GM12864 (cell line): ENCODE data around the gene DNAJC28.
"Not testable (repeated sequence)": the region's sequence is repeated elsewhere in the genome, so short reads cannot be mapped to it uniquely, and the experiment has no call there.

Experiments used
- DNase-seq: peaks from one replicate; pipeline ENCODE4 v3.0.0-alpha.2; 2011; ENCODE audit warnings: low read depth
- H3K4me3 ChIP-seq: 2 replicates; pipeline ENCODE4 v1.5.1; 2011; ENCODE audit warnings: mild to moderate bottlenecking, low read depth, low read length, control low read depth
- CTCF ChIP-seq: IDR thresholded peaks from 2 replicates; pipeline ENCODE4 v1.5.1; 2011; ENCODE audit warnings: low read depth, mild to moderate bottlenecking, moderate library complexity, low read length, control low read depth, inconsistent platforms; ENCODE audit errors: missing control alignments

Gene DNAJC28

DNA sequence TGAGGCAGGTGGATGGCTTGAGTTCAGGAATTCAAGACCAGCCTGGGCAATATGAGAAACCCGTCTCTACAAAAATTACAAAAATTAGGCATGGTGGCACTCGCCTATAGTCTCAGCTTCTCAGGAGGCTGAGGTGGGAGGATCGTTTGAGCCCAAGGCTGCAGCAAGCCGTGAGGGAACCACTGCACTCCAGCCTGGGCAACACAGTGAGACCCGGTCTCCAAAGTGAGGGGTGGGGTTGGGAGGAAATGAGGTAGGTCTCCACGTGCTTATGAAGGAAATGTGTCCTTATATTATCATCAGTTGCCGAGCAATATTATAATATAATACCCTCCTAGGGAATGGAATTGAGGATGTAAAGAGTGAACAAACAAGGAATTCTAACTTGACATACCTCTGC is 14.4 kb downstream of the DNAJC28 start:
- H3K4me3 ChIP-seq, result no peak overlapping the region
- TF ChIP-seq CTCF, result no peak

DNA sequence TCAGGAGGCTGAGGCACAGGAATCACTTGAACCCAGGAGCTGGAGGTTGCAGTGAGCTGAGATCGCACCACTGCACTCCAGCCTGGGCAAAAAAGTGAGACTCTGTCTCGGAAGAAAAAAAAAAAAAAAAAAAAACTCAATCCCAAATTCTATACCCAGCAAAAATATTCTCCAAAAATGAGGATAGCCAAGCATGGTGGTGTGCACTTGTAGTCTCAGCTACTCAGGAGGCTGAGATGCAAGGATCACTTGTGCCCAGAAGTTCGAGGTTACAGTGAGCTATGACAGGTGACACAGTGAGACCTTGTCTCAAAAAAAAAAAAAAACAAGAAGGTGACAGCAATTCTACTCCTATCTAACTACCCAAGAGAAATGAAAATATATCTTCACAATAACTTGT is 18.2 kb downstream of the DNAJC28 start:
- no peak overlapping the region for H3K4me3 ChIP-seq
- TF ChIP-seq CTCF, result no peak
- DNase-seq, result no peak

More for the DNA sequence above, 14.4 kb downstream of the DNAJC28 start:
- DNase-seq, result no peak

- H3K4me3 ChIP-seq, result no peak overlapping the region
- no peak for TF ChIP-seq CTCF
- DNase-seq, result no peak
Measured at GRCh38 chr21:33470701-33471100, 20.8 kb downstream of the DNAJC28 start.

GRCh38 chr21:33469183-33469582 is 22.3 kb downstream of the DNAJC28 start:
- not testable (repeated sequence) for H3K4me3 ChIP-seq, DNase-seq

DNA sequence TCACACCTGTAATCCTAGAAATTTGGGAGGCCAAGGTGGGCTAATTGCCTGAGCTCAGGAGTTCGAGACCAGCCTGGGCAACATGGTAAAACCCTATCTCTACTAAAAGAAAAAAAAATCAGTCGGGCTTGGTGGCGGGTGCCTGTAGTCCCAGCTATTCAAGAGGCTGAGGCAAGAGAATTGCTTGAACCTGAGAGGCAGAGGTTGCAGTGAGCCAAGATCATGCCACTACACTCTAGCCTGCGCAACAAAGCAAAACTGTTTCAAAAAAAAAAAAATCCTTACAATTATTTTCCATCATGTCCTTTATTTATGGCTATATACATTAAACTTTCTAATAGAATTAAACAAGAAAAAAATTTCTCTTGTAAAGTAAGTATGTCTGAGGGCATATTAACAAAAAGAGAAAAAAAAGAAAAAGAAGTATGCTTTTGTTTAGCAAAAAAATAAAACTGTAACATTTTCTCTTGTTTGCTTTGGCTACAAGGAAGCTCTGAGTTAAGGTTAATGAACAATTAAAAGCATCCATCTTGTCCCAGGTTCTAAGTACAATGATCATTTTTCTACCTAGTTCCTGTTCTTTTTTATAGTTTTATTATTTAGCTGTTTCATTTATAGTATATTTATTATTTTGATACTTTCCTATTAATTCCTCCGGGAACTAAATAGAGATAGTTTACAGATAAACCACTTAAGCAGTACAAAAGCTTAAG is 29.8 kb downstream of the DNAJC28 start:
- TF ChIP-seq CTCF, result no peak
- H3K4me3 ChIP-seq, result no peak overlapping the region
- DNase-seq, result no peak

DNA sequence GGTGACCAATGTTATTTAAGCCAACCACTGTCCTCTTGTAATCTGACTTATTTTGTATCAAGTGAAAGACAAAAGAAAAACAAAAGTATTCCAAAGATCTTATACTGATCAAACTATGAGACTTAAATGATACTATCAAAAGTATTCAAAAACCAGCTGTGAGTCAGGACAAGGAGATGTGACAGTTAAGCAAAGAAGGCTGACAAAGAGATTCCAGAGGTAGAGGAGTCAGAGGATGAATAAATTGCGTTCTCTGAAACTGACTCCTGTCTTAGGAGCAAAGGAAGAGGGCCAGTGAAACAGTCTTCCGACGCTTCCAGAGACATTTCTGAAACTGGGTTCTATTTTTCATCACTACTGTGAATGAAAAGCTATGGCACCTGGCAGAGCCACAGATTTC is 32.7 kb downstream of the DNAJC28 start:
- no peak for TF ChIP-seq CTCF
- no peak for DNase-seq
- no peak overlapping the region for H3K4me3 ChIP-seq

- DNase-seq, result no peak
- no peak for TF ChIP-seq CTCF
- H3K4me3 ChIP-seq, result no peak overlapping the region
Measured at GRCh38 chr21:33455686-33456446, 35.6 kb downstream of the DNAJC28 start.
